Effector CD4-positive, alpha-beta T cell (primary cell): Measurements from ENCODE around the gene ZNF652.
A peak's percentile ranks its signal among the peaks of the same experiment; 100 is the strongest.
"Not testable (repeated sequence)": the region's sequence is repeated elsewhere in the genome, so short reads cannot be mapped to it uniquely, and the experiment has no call there.

Experiments
- DNase-seq: peaks from one replicate; pipeline ENCODE4 v3.0.0-alpha.2; 2020

Gene ZNF652

GRCh38 chr17:49386373-49386772 lies 24.3 kb upstream of the ZNF652 start:
- DNase-seq, result no peak

DNA sequence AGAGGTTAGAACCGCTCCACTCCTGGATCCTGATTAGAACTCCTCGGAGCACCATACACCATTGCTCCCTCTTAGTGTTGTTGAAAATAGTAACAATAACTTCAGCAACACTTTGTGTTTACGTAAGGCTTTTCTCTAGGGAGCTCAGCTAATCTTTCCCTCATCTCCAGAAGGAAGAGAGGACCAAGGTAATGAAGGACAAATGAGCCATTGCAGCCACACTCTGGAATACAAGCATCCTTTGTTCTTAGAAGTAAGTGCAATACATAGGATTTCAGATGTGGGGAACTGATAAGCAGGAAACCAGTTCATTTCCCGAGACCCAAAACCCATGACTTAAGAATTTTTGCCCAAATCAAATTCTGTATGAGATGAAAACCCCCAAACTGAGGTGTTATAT lies 22.9 kb upstream of the ZNF652 start:
- DNase-seq, result no peak

DNA sequence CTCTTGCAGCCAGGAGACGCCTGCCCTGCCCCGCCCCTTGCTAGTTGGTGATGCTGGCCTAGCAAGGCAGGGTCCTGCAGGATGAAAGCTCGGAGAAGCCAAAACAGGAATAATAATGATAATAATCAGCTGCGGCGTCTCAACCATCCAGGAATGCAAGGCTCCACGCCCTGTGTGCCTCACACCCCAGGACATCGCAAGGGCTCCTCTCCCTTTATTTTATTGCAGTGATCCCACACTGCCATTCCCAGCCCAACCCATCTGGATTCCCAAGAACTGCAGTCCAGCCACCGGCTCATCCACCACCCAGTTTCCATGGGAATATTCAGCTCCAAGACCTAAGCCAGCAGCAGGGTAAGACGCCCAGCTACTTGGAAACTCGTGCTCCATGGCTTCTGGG lies 21.0 kb upstream of the ZNF652 start:
- no peak for DNase-seq

- no peak for DNase-seq
Observed at GRCh38 chr17:49382556-49382955, 20.5 kb upstream of the ZNF652 start.

DNA sequence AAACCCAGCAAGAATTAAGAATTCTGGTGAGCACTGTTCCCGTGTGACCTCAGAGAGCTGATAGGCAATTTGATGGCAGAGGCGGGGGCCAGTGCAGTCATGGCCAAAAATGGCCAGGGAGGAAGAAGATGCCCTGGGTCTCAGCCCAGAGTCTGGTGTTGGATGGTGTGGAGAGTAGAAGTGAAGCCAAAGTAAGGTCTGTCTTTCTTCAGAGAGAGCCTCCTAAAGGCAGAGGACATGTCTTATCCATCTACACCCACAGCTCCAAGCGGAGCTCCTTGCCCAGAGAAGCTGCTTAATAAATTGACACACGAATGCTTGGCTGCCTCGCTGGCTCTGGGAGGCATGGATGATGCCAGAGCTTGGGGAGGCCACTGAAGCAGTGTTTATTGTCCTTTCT lies 19.7 kb upstream of the ZNF652 start:
- DNase-seq, result no peak

DNA sequence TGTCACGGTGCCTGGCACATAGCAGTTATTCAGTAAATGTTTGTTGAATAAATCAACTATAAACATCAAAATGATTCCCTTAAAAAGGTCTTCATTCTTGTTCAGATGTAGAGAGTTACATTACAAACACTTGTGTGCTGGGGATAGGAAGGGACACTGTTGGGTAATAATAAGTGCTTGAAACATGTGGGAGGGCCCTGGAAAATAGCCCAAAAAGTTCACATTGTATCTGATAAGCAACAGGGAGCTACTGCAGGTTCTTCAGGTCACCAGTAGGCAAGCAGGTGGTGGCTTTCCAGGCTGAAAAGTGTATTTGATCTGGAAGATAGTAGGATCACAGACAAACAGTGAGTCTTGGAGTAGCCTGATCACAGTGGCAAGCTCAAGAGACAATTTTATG lies 19.0 kb upstream of the ZNF652 start:
- DNase-seq, result no peak

DNA sequence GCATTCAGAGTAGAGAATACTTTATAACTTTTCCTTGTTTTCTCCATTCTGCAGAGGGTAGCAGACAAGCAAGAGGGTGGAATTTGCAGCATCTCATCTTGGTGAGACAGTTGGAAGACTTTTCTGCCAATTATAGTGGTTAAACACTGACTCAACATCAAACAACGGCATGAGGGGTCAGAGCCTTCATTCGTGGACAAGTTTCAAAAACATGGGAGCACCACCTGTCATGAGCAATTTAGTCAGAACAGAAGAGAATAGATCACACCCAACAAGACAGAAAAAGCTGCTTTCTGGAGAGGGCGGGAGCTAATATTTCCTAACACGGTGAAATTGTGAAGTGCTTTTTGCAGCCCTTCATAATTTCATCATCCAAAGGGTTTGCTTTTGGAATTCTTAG lies 17.9 kb upstream of the ZNF652 start:
- no peak for DNase-seq

DNA sequence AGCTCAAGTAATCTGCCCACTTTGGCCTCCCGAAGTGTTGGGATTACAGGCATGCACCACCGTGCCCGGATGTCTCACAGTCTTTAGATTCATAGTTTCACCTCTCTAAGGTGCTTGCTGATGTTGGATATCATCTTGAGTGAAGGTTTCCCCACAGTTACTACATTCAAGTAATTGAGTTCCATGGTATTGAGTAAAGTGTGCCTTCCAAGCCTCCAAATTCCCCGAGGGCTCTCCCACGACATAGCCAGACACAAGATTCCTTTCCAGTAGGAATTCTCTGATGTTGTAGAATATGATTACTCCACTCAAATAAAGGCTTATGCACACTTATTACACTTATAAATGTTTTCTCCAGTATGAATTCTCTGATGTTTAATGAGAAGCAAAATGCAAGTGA lies 16.3 kb upstream of the ZNF652 start:
- DNase-seq, result no peak

DNA sequence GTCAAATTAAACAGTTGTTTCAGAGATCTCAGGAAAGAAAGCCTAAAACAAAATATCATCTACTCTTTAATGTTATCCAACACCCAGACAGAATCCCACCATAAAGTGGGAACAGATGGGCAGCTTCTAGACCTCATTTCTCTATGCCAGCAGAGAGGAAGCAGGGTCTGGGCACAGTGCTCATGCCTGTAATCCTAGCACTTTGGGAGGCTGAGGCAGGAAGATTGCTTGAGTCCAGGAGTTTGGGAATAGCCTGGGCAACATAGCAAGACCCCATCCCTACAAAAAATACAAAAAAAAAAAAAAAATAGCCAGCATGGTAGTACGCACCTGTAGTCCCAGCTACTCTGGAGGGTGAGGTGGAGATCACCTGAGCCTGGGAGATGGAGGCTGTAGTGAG lies 13.5 kb upstream of the ZNF652 start:
- DNase-seq, result no peak

GRCh38 chr17:49373115-49373514 lies 11.1 kb upstream of the ZNF652 start:
- no peak for DNase-seq

DNA sequence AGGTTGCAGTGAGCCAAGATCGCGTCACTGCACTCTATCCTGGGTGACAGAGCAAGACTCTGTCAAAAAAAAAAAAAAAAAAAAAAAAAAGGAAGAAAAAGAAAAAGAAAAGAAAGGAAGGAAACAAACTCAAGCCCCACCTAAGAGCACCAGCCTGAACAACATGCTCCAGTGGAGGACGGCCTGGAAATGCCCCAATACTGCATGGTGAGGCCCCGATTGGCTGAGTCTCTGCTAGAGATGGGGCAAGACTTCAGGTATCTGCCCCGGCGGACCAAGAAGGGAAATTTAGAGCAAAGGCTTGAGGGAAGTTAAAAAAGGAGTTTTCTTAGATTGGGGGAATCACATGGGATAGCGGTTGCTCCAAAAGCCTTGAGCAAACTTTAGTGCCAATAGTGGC lies 10.4 kb upstream of the ZNF652 start:
- no peak for DNase-seq

- no peak for DNase-seq
Observed at GRCh38 chr17:49370971-49371834, 9.2 kb upstream of the ZNF652 start.

DNA sequence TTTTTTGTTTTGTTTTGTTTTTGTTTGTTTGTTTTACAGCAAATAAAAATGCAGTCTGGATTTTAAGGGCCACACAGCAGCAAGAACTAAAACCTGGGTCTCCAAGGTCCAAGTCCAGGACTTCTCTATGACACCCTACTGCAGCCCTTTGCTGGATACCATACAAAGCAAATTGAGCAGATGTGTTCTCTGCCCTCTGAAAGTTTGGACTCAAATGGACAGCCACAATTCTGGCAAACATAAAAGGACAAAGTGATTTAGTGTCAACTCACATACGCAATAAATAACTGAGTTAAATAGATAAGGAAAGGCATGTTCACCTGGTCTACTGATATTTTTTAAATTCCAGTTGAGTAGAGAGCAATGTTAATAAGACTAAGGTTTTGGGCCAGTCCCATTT lies 7.7 kb upstream of the ZNF652 start:
- no peak for DNase-seq

DNA sequence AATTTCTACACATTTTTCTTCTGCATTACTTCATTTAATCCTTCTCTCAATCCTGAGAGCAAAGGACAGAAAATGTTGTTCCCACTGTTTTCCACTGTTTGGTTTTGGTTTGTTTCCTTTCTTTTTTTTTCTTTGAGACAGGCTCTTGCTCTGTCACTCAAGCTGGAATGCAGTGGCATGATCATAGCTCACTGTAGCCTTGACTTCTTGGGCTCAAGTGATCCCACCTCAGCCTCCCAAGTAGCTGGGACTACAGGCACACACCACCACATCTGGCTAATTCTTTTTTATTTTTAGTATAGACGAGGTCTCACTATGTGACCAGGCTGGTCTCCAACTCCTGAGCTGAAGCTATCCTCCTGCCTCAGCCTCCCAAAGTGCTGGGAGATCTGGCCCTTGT lies 7.0 kb upstream of the ZNF652 start:
- DNase-seq, result no peak

GRCh38 chr17:49365667-49366066 lies 3.6 kb upstream of the ZNF652 start:
- DNase-seq, result no peak

DNA sequence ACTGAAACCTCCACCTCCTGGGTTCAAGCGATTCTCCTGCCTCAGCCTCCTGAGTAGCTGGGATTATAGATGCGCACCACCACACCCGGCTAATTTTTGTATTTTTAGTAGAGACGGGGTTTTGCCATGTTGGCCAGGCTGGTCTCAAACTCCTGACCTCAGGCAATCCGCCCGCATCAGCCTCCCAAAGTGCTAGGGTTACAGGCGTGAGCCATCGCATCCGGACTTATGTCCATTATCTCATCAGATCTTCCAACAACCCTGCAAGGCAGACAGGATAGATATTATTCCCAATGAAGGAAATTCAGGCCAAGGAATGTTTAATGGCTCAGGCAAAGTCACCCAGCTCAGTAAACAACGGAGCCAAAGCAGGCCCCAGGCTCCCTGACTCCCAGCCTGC lies 3.1 kb upstream of the ZNF652 start:
- DNase-seq, result not testable (repeated sequence)

DNA sequence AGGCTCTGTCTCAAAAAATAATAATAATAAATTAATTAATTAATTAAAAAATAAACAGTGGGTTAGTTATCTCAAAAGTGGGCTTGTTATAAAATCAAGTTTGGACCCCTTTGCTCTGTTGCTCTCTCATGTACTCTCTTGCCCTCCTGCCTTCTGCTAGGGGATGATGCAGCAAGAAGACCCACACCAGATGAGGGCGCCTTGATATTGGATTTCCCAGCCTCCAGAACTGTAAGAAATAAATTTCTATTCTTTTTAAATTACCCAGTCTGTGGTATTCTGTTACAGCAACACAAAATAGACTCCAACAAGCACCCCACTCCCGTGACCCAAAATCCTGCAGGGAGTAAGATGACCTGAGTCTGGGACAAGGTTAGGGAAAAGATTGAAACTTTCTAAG lies 2.1 kb upstream of the ZNF652 start:
- DNase-seq, result no peak

- no peak for DNase-seq
Observed at GRCh38 chr17:49363251-49363650, 1.2 kb upstream of the ZNF652 start.

- no peak for DNase-seq
Observed at GRCh38 chr17:49362723-49363117, 670 bp upstream of the ZNF652 start.

- DNase-seq, result peak; percentile 84
Observed at GRCh38 chr17:49361129-49361901, 735 bp downstream of the ZNF652 start.

DNA sequence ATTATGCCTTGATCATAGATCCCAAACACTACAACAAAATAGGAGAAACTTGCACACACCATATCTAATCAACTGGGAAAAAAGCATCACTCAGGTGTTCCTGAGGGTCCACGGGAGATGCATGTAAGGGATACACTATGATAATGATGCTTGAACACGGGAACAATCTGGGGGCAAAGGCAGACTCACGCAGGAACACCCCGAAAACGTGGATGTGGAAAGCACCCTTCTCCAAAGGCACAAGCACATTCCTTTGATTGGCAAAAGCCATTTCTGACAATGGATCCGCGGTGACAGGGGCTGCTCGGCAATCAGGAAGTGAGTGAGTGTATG lies 1.3 kb downstream of the ZNF652 start:
- DNase-seq, result no peak

DNA sequence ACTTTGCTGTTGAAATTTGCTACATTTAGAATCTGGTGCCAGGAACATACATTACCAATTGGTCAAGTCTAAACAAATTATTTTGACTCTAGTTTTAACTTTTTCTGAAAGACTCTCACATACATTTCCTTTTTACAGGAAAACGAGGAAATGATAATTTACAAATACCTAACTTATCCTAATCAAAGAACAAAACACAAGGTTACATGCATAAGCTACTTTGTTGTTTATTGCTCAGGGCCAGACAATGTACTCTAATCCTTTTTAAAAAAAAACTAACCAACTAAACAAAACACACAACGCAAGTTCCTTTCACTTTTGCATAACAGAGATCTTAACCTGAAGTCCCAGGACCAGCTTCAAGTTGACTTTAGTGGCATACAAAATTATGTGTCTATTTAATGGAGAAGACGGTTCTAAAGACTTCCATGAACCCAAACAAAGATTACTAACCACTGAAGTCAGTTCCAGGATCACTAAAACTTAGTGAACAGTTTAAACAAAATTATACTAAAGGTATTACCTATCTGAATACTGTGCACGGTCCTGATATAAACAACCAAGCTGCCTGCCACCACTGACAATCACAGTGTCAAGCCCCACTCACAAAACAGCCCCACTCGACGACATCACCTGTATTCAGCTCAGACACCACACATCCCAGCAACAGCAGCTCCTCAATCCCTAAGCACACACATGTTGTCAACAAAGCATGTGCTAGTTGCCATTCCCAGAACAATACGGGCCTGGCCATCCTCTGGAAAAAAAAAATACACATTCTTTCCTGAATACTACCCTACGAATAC lies 1.9 kb downstream of the ZNF652 start:
- DNase-seq, result no peak

GRCh38 chr17:49358641-49359247 lies 3.3 kb downstream of the ZNF652 start:
- DNase-seq, result no peak
